NCI-H1694 (cell line): Measurements from ENCODE around the gene SIK2.
A peak's percentile ranks its signal among the peaks of the same experiment; 100 is the strongest.

ENCODE experiments used
- DNase-seq: peaks from one replicate; lab custom pipeline; 2025; lab: John Stamatoyannopoulos, UW

SIK2 gene

GRCh38 chr11:111601979-111602864 lies at the start of gene SIK2:
TSS of gene SIK2 (plus strand) at chr11:111602449. CDS start at chr11:111602564, 115 bp downstream.
- peak; percentile 48 for DNase-seq

- DNase-seq = no peak
Observed at GRCh38 chr11:111554532-111554931, 47.7 kb upstream of the SIK2 start.

DNA sequence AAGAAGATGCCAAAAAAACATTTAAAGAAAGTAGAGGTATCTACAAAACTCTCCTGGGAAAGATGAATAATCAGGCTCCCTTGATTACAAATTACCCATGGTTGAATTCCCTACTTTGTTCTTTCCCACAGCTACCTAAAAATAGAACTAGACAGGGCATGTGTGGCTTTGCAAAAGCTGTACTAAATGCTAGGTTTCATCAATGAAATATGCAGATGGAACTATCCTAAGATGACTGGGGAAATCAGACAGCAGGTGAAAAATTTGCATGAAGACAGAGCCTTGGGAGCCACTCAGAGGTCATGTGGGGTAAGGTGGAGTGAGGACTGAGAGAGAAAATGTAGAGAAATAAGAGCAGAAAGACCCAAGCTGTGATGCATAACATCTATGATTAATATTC lies 47.0 kb upstream of the SIK2 start:
- DNase-seq = no peak

DNA sequence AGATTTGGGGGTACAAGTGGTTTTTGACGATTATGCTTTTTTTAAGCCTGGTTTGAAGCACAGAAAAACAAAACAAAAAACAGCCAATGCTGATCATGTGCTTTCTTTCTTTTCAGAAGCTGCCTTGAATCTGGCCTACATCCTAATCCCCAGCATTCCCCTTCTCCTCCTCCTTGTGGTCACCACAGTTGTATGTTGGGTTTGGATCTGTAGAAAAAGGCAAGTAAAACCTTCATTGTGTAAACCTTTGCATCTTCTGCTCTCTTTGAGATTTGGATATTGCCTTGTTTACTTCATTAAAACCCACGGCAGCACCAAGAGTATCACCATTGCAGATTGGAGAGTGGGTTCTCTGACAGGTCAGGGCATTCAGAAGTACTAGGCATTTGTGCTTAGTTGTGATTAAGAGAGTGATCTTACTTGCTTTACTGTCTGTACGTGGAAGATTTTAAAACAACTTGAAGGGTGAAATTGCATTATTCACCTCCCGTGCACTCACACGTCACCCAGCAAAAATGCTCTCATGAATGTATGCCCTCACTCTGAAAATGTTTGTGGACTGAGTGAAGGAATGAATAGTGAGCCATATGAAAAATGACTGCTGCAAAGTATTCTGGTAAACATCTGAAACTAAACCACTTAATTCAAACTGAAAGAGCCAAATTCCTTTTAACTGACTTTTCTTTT lies 44.7 kb upstream of the SIK2 start:
- no peak for DNase-seq

- no peak for DNase-seq
Observed at GRCh38 chr11:111559800-111560464, 42.3 kb upstream of the SIK2 start.

DNA sequence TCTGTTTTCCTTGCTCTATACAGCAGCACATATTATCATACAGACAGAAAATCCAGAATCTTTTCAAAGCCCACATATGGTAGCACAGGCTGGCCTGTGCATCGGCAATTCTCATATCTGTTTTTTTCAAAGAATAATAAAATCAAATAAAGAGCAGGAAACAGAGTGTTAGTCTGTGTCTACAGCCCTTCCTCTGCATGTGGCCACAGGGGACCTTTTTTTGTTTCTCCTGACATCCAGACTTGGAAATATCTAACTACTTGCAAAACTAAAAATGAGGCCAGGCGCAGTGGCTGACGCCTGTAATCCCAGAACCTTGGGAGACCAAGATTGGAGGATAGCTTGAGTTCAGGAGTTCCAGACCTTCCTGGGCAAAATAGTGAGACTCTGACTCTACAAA lies 41.4 kb upstream of the SIK2 start:
- no peak for DNase-seq

GRCh38 chr11:111561306-111561705 lies 40.9 kb upstream of the SIK2 start:
- DNase-seq = no peak

DNA sequence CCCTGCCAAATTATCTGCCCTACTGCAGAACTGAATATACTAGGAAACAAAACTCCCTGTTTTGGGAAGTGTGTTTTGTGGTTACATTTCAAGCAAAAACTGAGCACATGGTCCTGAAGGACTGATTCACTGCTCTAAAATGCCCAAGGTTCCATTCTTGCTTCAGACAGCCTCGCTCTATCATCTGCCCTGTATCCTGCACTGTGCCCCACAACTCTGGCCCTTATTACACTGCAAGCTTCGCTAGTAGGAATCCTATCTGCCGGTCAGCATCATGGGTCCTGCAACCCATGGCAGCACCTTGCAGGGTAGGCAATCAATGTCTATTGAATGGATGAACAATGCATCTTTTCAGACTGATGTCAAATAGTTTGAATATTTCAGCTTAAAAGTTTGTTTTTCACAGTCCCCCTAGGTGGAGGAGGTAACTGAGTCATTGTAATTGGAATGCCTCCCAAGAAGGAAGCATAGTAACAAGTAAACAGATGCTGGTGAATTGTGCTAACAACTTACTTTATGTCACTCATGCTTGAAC lies 40.4 kb upstream of the SIK2 start:
- no peak for DNase-seq

GRCh38 chr11:111562692-111563389 lies 39.4 kb upstream of the SIK2 start:
- DNase-seq = no peak

GRCh38 chr11:111565114-111565720 lies 37.0 kb upstream of the SIK2 start:
- DNase-seq = peak; percentile 58

DNA sequence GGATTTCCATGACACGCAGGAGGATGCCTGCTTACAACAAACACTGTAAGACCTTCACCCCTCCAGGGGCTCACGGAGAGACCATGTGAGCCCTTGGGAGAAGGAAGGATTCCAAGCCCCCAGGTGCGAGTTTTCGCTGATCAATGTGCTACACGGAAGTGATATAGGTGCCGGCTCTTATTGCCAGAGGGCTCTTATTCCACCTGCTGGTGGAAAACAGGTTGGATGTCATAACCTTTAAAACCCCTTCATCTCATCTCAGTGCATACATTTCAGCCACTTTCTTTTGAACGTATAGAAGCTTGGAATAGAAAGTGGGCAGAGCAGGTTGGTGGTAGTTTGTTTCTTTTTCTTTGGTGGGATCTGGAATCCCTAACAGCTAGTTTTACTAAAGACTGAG lies 35.9 kb upstream of the SIK2 start:
- DNase-seq = no peak

GRCh38 chr11:111569476-111569875 lies 32.8 kb upstream of the SIK2 start:
- DNase-seq = no peak

- DNase-seq = no peak
Observed at GRCh38 chr11:111570796-111571195, 31.5 kb upstream of the SIK2 start.

DNA sequence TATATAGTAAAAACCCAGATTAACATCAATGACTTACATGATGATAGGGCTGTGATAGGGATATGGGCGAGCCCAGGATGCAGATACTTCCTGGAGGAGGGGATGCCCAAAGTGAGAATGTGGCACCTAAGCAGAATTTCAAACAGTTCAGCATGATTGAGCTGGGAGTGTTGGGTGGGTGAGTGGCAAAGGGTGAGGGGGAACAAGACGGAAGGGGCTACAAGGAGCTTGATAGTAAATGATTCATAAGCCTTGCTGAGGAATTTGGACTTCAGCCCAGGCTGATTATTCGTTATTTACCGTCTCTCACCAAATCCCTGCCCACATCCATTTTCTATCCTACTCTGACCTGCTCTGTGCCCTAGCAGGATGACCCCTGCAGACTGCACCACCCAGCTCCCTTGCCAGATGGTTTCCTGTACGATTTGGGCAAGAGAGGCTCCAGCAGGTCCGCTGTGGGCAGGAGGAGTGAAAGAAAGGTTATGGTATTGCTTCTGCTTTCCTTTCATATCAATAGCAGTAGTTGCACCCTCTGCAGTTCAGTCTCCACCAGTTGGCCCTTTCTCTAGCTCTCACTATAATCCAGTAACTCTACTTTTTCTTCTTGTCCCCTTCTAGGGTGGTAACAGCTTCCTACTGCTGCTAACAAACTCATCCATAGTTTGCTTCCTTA lies 30.3 kb upstream of the SIK2 start:
- no peak for DNase-seq

GRCh38 chr11:111572581-111572980 lies 29.7 kb upstream of the SIK2 start:
- DNase-seq = no peak

DNA sequence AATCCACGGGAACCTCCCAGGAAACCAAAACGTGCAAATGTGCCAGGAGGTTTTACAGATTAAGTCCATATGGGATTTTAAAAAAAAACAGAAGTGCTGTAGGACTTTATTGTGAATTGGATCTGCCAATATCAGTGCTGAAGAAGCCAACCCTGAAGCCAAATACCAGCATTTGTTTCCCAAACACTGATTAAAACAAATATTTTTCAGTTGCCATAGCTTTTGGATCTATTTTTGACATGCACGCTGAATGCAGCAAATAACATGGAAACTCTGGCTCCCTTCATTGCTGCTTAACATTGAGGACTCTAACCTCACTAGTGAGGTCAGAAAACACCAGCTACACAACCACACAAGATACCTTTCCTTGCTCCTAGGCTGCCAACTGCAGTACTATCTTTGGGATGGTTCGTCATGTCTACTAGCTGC lies 28.4 kb upstream of the SIK2 start:
- no peak for DNase-seq

GRCh38 chr11:111574373-111575225 lies 27.6 kb upstream of the SIK2 start:
- DNase-seq = no peak

DNA sequence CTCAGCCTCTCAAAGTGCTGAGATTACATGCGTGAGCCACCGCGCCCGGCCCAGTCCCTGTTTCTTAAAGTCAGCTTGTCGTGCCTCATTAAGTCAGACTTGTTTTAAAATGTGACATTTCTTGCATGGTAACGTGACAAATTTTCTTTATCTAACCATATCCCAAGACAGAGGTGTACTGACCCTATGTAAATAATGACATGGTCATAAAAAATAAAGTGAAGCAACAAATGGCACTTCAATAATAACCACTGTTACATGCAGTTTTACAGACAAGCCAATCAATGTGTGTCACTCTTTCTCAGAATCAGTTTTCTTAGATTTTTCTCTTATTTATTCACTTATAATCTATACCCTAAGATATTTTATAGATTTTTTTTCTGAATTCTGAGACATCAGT lies 26.5 kb upstream of the SIK2 start:
- no peak for DNase-seq

GRCh38 chr11:111577821-111578220 lies 24.4 kb upstream of the SIK2 start:
- DNase-seq = no peak

GRCh38 chr11:111581341-111581740 lies 20.9 kb upstream of the SIK2 start:
- DNase-seq = no peak
